Hematopoietic multipotent progenitor cell treated with erythropoietin and hydrocortisone succinate and interleukin-3 and kit ligand, for 4 days (in vitro differentiated cells): ENCODE results near the gene ERVK3-1.
"Not testable (repeated sequence)": the region's sequence is repeated elsewhere in the genome, so short reads cannot be mapped to it uniquely, and the experiment has no call there.

ENCODE experiments used
- DNase-seq: peaks from one replicate; pipeline ENCODE4 v3.0.0-alpha.2; 2015

The ERVK3-1 gene

DNA sequence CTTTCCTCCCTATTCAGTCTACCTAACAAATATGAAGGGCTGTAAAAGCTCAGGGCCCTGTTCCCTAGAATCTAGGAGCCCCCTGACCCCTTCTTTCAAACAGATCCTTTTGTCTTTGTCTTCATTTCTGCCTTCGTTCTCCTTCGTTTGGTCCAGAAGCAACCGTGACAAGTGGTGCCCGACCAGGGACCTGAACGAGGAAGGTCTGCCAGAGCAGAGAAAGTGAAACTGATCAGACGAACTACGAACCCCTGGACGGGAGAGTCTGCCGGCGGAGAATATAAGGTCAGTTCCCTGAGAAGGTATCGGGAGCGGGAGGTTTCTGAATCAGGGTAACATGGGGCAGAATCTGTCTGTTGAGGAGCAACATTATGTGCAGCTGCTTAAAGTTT, 751 bp downstream of the ERVK3-1 start:
- no peak for DNase-seq

DNA sequence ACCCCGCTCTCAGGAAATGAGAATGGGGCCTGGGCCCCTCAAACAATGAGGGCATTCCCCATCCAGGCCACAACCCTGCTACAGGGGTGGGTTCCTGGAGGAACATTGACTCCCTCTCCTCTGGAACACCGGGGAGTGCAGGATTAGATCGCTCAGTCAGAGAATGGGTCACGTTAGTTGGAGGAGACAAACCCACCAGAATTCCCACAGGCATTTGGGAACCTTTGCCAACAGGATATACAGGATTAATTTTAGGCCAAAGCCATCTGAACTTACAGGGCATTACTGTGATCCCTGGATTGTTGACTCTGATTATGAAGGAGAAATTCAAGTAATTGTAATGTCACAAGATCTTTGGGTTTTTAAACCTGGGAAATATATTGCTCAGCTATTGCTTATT, 2.6 kb downstream of the ERVK3-1 start:
- no peak for DNase-seq

DNA sequence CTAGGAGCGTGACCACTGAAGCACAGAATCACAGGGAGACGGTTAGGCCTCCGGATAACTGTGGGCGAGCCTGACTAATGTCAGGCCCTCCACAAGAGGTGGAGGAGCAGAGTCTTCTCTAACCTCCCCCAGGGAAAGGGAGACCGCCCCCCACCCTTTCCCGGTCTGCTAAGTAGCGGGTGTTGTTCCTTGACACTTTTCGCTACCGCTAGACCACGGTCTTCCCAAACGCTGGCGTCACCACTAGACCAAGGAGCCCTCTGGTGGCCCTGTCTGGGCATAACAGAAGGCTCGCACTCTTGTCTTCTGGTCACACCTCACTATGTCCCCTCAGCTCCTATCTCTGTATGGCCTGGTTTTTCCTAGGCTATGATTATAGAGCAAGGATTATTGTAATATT, 5.5 kb downstream of the ERVK3-1 start:
- DNase-seq: not testable (repeated sequence)

DNA sequence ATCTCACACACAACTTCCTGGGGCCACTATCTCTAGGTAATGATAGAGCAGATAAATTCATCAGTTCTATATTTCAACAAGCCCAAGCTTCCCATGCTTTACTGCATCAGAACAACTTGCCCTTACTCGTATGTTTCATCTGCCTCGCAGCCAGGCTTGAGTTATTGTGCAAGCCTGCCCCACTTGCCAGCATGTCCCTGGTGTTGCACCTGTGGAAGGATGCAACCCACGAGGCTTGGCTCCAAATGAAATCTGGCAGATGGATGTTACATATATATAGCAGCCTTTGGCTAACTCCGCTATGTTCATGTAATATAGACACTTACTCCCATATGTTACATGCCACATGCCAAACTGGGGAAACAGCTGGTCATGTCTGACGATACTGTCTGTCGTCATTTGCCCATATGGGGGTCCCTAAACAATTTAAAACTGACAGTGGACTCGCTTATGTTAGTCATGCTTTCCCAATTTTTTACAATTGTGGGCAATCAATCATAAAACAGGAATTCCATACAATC, 6.2 kb downstream of the ERVK3-1 start:
- no peak for DNase-seq

DNA sequence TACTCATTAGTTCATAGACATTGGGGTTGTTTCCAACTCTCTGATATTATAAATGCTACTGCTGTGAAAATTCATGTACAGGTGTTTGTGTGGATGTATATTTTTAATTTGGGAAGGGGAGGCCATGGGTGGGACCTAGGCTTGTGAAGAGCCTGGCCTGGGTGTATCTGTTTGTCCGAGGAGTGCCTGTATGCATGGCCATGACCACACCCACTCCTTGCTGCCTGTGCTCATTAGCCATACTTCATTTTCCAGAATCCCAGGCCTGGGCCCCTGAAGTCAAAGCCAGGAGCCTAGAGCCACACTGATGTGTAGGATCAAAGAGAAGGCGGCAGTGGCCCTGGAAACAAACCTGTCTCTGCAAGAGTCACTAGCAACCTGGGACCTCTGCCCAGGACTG, 10.4 kb downstream of the ERVK3-1 start:
- no peak for DNase-seq

DNA sequence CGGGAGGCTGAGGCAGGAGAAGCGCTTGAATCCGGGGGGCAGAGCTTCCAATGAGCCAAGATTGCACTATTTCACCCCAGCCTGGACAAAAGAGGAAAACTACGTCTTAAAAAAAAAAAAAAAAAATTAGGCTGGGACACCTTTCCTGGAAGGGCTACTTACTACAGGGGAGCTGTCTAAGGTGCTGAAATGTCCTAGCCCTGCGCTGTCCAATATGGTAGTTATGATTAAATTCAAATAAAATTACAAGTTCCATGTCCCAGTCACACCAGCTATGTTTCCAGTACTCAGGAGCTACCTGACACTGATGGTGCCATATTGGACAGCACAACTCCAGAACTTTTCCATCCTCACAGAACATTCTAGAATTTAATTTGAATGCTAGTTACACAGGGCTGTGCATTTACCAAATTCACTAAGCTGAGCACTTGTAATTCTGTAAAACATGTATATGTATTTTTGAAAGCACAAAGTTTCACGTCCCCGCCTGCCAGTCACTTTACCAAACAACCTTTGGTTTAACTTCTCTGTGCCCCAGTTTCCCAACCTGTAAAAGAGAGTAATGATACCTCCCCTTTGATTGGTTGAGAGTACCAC, 12.4 kb downstream of the ERVK3-1 start:
- peak; percentile 77 for DNase-seq

DNA sequence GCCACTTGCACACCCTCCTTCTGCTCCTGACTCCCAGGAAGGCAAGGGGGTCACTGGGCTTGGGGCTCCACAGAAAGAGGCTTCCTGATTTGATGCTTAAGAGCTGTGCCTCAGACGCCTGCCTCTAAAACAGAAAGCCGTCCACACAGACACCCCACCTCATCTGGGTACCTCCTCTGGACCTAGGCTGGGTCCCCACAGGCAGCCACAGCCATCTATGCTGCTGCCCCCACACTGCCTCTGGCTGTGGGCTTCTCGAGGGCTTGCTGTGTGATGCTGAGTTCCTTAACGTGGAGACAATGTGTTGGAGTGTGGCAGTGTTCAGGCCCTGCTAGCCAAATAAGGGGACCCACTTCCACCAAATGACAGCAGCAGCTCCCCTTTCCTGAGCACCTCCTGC, 13.1 kb downstream of the ERVK3-1 start:
- no peak for DNase-seq

DNA sequence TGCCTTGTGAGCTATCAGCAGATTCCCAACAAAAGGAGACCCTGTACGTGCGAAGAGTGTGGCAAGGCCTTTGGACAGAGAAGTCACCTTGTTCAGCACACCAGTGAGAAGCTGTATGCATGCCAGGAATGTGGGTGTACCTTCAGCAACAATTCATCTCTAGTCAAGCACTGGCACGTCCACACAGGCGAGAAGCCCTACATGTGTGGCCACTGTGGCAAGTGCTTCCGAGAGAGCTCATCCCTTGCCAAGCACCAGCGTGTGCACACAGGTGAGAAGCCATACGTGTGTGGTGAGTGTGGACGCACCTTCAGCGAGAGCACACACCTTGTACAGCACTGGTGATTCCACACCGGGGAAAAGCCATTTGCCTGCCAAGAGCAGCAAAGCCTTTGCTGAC, 14.1 kb downstream of the ERVK3-1 start:
- no peak for DNase-seq

DNA sequence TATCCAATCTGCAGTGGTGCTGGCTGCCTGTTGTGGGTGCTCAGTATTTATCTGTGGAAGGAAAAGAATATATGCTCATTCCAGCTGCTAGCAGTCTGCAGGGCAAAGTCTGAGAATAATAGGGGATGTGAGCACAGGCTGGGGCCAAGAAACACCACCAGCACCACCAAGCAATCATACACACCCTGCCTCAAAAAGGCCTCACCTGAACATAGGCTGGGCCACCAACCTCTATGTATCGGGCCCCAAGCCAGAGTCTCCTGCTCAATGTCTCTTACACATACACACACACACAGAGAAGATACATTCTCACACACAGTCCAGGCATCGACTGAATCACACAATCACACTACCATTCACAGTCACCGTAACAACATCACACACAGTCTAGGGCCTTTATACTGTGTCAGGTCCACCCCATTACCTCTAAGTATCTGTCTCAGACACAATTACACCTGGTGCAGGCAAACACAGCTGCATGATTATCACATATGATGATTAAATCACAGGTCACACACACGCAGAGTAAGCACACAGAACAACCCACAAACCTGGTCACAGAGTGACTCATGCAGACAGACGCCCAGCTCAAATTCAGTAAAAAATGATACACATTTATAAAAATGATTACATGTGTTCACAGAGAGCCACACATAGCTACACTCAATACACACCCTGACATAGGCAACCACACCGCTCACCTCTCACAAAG, 20.3 kb downstream of the ERVK3-1 start:
- DNase-seq: no peak

DNA sequence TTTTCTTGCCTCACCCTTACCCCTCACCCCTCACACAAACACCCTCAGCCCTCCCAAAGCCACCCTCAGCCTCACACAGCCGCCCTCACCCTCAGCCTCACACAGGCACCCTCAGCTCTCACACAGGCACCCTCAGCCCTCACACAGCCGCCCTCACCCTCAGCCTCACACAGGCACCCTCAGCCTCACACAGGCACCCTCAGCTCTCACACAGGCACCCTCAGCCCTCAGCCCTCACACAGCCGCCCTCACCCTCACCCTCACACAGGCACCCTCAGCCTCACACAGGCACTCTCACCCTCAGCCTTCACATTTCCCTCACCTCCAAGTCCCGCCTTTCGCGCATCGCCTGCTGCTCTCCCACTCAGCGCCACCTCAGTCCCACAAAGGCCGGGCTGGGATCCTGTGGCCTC, 21.3 kb downstream of the ERVK3-1 start:
- no peak for DNase-seq

DNA sequence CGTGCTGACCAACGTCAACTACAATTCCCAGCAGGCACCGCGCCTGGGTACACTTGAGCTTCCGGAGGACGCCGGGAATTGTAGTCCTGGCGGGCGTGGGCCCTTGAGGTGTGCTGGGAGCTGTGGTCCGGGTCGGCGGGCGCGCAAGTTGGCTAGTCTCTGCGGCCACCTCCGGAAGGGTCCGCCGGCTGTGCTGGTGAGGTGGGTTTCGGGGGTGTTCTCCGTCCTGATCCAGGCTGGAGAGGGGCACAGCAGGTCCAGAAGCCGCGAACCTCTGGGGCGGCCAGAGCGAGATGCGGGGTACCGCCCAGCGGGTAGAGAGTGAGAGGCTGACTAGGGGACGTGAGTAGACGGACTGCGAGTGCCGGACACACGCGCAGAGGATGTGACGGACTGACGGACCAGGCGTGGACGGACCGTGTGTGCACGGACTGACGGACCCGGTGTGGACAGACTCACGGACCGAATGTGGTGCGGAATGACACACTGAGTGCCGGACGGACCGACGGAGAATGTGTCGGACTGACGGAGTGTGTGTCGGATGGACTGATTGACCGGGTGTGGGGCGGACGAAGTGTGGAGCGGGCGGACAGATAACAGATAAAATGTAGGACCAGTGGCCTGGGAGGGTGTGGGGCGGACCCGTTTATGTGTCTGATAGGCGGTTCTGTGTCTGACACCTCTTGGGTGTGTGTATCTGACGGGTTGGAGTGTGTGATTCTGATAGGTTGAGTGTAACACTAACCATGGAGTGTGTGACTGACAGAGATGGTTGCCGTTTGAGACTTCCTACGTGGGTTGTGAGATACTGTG, 21.9 kb downstream of the ERVK3-1 start, which contains the start of gene ZSCAN22:
ZSCAN22 (plus strand) TSS at position 81 of the 813 bp plus-strand sequence. CDS start 7,809 bp downstream, outside the sequence.
- peak; percentile 98 for DNase-seq

DNA sequence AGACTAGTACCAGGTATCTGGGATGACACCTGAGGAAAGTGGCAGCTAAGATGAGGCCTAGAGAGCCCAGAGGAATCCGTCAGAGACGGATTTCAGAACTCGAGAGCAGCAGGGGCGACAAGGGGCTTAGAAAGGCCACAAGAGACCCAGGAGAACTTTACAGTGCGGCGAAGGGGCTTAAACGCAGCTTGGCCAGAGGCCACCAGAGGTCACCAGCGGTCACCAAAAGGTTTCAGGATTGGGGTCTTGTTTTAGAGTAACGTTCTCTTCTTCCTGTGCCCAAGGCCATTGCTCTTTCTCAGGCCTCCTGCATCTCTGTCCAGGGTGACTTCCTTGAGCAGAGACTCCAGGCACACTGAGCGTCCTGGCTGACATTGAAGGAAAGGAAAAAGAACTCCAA, 23.8 kb downstream of the ERVK3-1 start:
- DNase-seq: peak; percentile 80

DNA sequence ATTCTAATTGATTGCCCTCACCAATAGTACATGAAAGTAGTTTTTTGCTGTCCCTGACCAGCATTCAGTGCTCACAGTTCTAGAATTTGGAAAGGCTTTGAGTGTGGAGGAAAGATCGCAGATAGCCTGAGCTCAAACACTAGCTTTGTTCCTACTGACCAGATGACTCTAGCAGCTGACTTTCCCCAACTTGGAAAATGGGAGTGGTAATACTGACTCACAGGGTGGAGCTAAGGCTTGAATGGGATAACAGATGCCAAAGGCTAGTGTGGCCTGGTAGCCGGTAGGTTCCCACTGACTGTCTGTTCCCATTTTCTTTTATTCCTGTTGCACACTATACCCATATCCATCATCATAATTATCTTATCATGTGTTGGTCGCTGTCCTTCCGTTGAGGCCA, 25.3 kb downstream of the ERVK3-1 start:
- DNase-seq: no peak

DNA sequence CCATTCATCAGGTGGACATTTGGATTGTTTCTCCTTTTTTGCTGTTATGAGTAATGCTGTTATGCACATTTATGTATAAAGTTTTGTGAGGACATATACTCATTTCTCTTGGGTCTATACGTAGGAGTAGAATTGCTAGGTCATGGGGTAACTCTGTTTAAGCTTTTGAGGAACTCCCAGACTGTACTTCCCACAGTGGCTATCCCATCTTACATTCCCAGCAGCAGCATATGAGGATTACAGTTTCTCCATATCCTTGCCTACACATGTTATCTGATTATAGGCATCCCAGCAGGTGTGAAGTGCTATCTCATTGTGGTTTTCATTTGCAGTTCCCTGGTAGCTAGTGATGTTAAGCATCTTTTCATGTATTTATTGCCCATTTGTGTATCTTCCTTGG, 27.5 kb downstream of the ERVK3-1 start:
- DNase-seq: no peak

DNA sequence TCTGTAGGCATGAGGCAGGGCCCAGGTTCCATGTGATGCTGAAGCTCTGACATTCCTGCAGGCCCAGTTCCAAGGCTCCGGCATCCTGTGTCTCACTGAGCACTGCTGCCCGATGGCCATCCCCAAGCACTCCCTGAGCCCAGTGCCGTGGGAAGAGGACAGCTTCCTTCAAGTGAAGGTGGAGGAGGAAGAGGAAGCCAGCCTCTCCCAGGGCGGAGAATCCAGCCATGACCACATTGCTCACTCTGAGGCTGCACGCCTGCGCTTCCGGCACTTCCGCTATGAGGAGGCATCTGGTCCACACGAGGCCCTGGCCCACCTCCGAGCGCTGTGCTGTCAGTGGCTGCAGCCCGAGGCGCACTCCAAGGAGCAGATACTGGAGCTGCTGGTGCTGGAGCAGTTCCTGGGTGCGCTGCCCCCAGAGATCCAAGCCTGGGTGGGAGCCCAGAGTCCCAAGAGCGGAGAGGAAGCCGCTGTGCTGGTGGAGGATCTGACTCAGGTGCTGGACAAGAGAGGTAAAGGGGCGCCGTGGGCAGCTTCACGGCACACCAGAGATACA, 29.6 kb downstream of the ERVK3-1 start:
- no peak for DNase-seq

DNA sequence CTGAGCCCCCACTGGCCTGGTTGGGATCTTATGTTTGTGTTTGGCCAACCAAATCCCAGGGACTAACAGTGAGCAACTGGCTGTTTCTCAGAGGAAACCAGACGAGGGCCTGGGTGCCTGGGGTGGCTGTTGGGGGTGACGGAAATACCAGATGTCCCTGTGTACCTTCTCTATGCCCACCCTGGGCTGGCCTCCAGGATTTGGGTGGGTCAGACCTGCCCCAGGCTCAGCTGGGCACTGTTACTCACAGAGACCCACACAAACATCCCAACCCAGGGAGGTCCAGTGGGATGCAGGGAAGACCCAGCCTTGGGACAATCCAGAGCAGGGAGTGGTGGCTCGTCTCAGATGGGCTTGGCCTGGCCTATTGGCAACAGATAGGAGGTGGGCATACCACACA, 30.5 kb downstream of the ERVK3-1 start:
- no peak for DNase-seq

DNA sequence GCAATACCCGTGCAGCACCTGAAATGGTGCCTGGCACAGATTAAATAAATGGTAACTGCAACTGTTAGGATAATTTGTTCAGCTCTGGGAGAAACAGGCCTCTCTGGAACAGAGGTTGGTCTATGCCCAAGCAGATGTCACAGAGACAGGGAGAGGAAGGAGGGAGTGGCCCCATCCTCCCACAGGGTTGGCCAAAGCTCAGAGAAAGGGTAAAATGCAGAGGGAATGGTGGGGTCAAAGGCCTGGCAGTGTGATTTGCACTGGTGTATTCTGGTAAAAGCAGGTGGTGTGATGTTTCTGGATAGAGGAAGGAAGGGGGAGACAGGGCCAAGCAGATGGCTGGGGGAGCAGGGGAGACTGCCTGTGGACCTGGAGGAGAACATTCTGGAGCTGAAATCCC, 31.0 kb downstream of the ERVK3-1 start:
- DNase-seq: no peak

DNA sequence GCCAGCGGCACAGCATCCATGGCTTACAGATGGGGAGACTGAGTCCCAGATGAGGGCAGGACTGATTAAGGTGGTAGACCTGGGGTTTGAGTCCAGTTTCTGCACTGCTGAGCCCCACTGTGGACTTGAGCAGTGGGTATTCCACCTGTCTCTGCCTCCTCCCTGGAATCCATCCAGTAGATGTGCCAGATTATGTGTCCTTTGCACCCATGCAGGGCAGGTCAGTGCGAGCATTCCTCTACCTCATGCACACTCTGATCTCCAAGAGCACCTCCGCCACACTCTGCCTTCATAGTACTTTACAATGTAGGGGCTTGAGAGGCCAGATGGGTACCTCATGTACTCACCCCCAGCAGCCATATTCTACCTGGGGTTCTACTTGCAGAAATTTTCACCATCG, 31.6 kb downstream of the ERVK3-1 start:
- no peak for DNase-seq

DNA sequence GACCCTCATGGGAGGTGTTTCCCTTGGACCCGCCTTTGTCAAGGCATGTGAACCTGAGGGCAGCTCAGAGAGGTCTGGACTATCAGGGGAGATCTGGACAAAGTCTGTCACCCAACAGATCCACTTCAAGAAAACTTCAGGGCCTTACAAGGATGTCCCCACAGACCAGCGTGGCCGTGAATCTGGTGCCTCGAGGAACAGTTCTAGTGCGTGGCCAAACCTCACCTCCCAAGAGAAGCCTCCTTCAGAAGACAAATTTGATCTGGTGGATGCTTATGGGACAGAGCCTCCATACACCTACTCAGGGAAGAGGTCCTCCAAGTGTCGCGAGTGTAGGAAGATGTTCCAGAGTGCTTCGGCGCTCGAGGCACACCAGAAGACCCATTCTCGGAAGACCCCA, 33.2 kb downstream of the ERVK3-1 start:
- DNase-seq: no peak

DNA sequence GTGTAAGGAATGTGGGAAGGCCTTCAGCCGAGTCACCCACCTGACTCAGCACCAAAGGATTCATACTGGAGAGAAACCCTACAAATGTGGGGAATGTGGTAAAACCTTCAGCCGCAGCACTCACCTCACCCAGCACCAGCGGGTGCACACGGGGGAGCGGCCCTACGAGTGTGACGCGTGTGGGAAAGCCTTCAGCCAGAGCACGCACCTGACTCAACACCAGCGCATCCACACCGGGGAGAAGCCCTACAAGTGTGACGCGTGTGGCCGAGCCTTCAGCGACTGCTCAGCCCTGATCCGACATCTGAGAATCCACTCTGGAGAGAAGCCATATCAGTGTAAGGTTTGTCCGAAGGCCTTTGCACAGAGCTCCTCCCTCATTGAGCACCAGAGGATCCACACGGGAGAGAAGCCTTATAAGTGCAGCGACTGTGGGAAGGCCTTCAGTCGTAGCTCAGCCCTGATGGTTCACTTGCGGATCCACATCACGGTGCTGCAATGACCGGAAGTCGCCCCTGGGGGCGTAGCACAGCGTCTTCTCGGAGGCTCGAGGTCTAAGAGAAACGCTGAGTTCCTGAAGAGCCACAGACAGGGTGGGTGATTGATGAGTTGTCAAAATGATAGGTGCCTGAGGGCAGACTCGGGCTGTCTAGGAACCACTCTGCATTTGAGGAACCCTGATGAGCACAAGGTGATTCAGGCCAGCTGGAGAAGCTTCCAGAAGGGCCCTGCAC, 33.8 kb downstream of the ERVK3-1 start:
- DNase-seq: no peak

DNA sequence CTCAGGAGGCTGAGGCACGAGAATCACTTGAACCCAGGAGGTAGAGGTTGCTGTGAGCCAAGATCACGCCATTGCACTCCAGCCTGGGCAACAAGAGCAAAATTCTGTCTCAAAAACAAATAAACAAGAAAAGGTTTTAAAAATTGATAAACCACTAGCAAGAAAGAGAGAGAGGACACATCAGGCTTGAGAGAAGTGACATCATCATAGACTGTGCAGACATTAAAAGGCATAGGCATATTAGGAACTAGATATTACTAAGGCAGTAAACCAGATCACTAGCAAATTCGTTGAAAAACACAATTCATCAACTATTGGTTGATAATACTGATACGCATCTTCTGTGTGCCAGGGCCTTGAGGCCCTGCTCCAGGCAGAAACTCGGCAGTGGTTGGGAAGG, 40.4 kb downstream of the ERVK3-1 start:
- DNase-seq: no peak
